K562 (cell line): ENCODE results near the gene LRRC8A. TPM values are rescaled to one million over a fixed set of nuclear protein-coding genes. Genes with fewer than 3 reads are reported as not detected.

Experiments used
- ATAC-seq: fragments of 200-7000 bp; cut with Tn5 transposase; 3 replicates; pipeline ENCODE4 v1.9.1; 2020; ENCODE audit warnings: moderate library complexity
- BruUV-seq: library from RNA; stranded (reverse); fragments of 400-500 nt; replicated peaks from 2 replicates; lab custom pipeline; 2021; lab: Mats Ljungman, UMichigan
- CTCF ChIA-PET: fragments of 300-600 bp; formaldehyde crosslinking; extraction: SDS; loops from one replicate; lab custom pipeline; 2021; ENCODE audit warnings: low intra/inter-chr PET ratio; lab: Yijun Ruan, JAX
- POLR2A ChIA-PET: fragments of 300-600, 350-650 bp; sonication (Branson Sonifier 250); formaldehyde crosslinking; extraction: SDS; loops from one replicate; lab custom pipeline; 2021; ENCODE audit warnings: antibody characterized with exemption, inconsistent platforms; lab: Yijun Ruan, JAX
- DNase-seq, 4 experiments: peaks; one replicate each; pipeline versions ENCODE4 v3.0.0 to v3.0.0-alpha.2; 2011 to 2018; ENCODE audit warnings: low spot score in 3 of 4, mixed read lengths in 3 of 4; ENCODE audit errors: extremely low read depth in 1 of 4
- FAIRE-seq: peaks from 2 replicates; lab custom pipeline; 2011; peaks lifted over from hg19 to GRCh38; lab: Jason Lieb, UNC
- H2AFZ ChIP-seq: 2 replicates; pipeline ENCODE4 v1.6.0; 2011; ENCODE audit warnings: low read depth, low read length, control low read depth, inconsistent platforms
- H3K27ac ChIP-seq: fragments of 200-600 bp; 3 replicates; pipeline ENCODE4 v1.8.0; 2011; ENCODE audit warnings: low read depth, mild to moderate bottlenecking, control low read depth, inconsistent platforms, low read length, moderate library complexity, mixed read lengths; ENCODE audit errors: extremely low read depth
- H3K27me3 ChIP-seq, 2 experiments: fragments of 300-600 bp in 1 of 2; 2 replicates in 1 of 2; 3 replicates in 1 of 2; pipeline versions ENCODE4 v1.6.0 to v1.8.0; 2011; ENCODE audit warnings: inconsistent platforms in 2 of 2, low read length in 2 of 2, mild to moderate bottlenecking in 1 of 2, mixed read lengths in 1 of 2, moderate library complexity in 1 of 2; ENCODE audit not compliant: control insufficient read depth in 2 of 2, insufficient read depth in 2 of 2
- H3K36me3 ChIP-seq: fragments of 300-600 bp; 3 replicates; pipeline ENCODE4 v1.8.0; 2011; ENCODE audit warnings: mild to moderate bottlenecking, low read length, inconsistent platforms; ENCODE audit not compliant: control insufficient read depth, insufficient read depth
- H3K4me1 ChIP-seq, 2 experiments: fragments of 200-600 bp in 1 of 2; replicated peaks in 1 of 2; 2 replicates in 1 of 2; 3 replicates in 1 of 2; pipeline versions ENCODE4 v1.5.1 to v1.8.0; 2011; ENCODE audit warnings: inconsistent platforms in 2 of 2, low read length in 2 of 2, mild to moderate bottlenecking in 1 of 2, mixed read lengths in 1 of 2, moderate library complexity in 1 of 2; ENCODE audit not compliant: control insufficient read depth in 2 of 2, insufficient read depth in 2 of 2
- H3K4me2 ChIP-seq: 2 replicates; pipeline ENCODE4 v1.6.1; 2011; ENCODE audit warnings: low read length, control low read depth, inconsistent platforms, mixed read lengths; ENCODE audit not compliant: insufficient read depth
- H3K4me3 ChIP-seq: fragments of 200-600 bp; sonication (generic), shearing (Covaris generic); 2 replicates; pipeline ENCODE4 v1.5.1; 2016; ENCODE audit warnings: control low read depth, inconsistent platforms
- H3K79me2 ChIP-seq: fragments of 200-600 bp; 3 replicates; pipeline ENCODE4 v1.8.0; 2011; ENCODE audit warnings: low read length, inconsistent platforms; ENCODE audit not compliant: control insufficient read depth, insufficient read depth
- H3K9ac ChIP-seq, 2 experiments: 2 replicates each; pipeline versions ENCODE4 v1.6.0 to v1.6.1; 2011; ENCODE audit warnings: low read depth in 2 of 2, low read length in 2 of 2, control low read depth in 1 of 2, inconsistent platforms in 1 of 2, mild to moderate bottlenecking in 1 of 2, mixed read lengths in 1 of 2; ENCODE audit not compliant: insufficient read depth in 1 of 2
- H3K9me1 ChIP-seq: one replicate; pipeline ENCODE4 v1.6.0; 2011; ENCODE audit warnings: inconsistent platforms, mild to moderate bottlenecking, low read length, moderate library complexity; ENCODE audit not compliant: control insufficient read depth, insufficient read depth
- H3K9me3 ChIP-seq: replicated peaks from 2 replicates; pipeline ENCODE4 v1.5.1; 2011; ENCODE audit warnings: low read depth, low read length, inconsistent platforms; ENCODE audit not compliant: control insufficient read depth, insufficient read depth
- H4K20me1 ChIP-seq: replicated peaks from 2 replicates; pipeline ENCODE4 v1.6.1; 2011; ENCODE audit warnings: low read length, inconsistent platforms, mixed read lengths; ENCODE audit not compliant: control insufficient read depth, insufficient read depth
- CBFA2T3 ChIP-seq: fragments of 450-650 bp; IDR thresholded peaks from 2 replicates; pipeline ENCODE4 v1.6.1; 2017
- CEBPB ChIP-seq: fragments of 450-650 bp; IDR thresholded peaks from 2 replicates; pipeline ENCODE4 v1.6.1; 2016; ENCODE audit warnings: missing genetic modification characterization, missing compliant biosample characterization
- ETV6 ChIP-seq, 3 experiments: fragments of 150-350 bp in 1 of 3; sonication (generic) in 1 of 3; formaldehyde crosslinking in 1 of 3; IDR thresholded peaks; 2 replicates each; pipeline versions ENCODE4 v1.6.1 to v1.8.0; 2014 to 2022; ENCODE audit warnings: borderline replicate concordance in 2 of 3, low read depth in 2 of 3, antibody characterized with exemption in 1 of 3, low read length in 1 of 3, mild to moderate bottlenecking in 1 of 3, missing genetic modification reagents in 1 of 3
- KDM2B ChIP-seq: fragments of 250-450 bp; sonication (Bioruptor Pico); IDR thresholded peaks from 2 replicates; pipeline ENCODE4 v1.8.0; 2021; ENCODE audit warnings: mild to moderate bottlenecking, moderate library complexity
- POLR3G ChIP-seq: IDR thresholded peaks from 2 replicates; pipeline ENCODE4 v1.6.1; 2011; ENCODE audit not compliant: insufficient read length, insufficient replicate concordance; ENCODE audit errors: extremely low read depth
- ZNF551 ChIP-seq: fragments of 250-450 bp; sonication (Bioruptor Pico); IDR thresholded peaks from 2 replicates; pipeline ENCODE4 v1.5.0; 2021; ENCODE audit warnings: mild to moderate bottlenecking, moderate library complexity
- WGBS: fragments of 100-300 bp; shearing (Covaris generic); methylation state at CpG from one replicate; pipeline ENCODE4 v1.1.6; 2016; ENCODE audit warnings: low coverage, mixed read lengths; ENCODE audit not compliant: insufficient coverage; ENCODE audit errors: missing lambda C conversion rate; 5-methylcytosine and 5-hydroxymethylcytosine counted together
- in situ Hi-C: fragments of 300-500 bp; cut with MboI; formaldehyde crosslinking; loops from 4 replicates; pipeline ENCODE4 v1.15.0; 2018; ENCODE audit warnings: inconsistent platforms, mixed read lengths
- intact Hi-C: fragments of 100-400 bp; cut with micrococcal nuclease; formaldehyde crosslinking; loops from 2 replicates; pipeline ENCODE4 v1.14.2; 2022
- polyA plus RNA-seq, 8 experiments: library from polyadenylated mRNA; depleted of rRNA in 4 of 8; stranded (reverse) in 5 of 8; unstranded in 3 of 8; fragments of >200 nt; fragmentation: Nextera tagmentation in 2 of 8; fragmentation: Illumina TruSeq in 1 of 8; extraction: Ambion mirVana in 2 of 8; extraction: Trizol in 1 of 8; gene quantifications; 2 replicates each; pipeline versions ENCODE4 v1.2.1 to v1.2.3, GENCODE V29; 2011 to 2014; ENCODE audit warnings: inconsistent platforms in 1 of 8, missing spikeins in 1 of 8
- total RNA-seq, 7 experiments: library from RNA; depleted of rRNA in 6 of 7; stranded (reverse); fragments of >200 nt in 6 of 7; fragmentation: Illumina TruSeq in 2 of 7; extraction: Trizol in 2 of 7; gene quantifications; 2 replicates each; pipeline versions ENCODE4 v1.2.1 to v1.2.3, GENCODE V29; 2011 to 2021; ENCODE audit warnings: low replicate concordance in 1 of 7
- TF ChIP-seq, protein P1 (sequence below): fragments of 250-450 bp; sonication (Bioruptor Pico); IDR thresholded peaks from 2 replicates; pipeline ENCODE4 v1.4.0; 2020
- TF ChIP-seq, protein P2 (sequence below): sonication (generic); formaldehyde crosslinking; IDR thresholded peaks from 2 replicates; pipeline ENCODE4 v1.8.0; 2023; ENCODE audit warnings: missing genetic modification reagents, mild to moderate bottlenecking, borderline replicate concordance
- TF ChIP-seq, protein P3 (sequence below): fragments of 450-650 bp; IDR thresholded peaks from 2 replicates; pipeline ENCODE4 v1.6.1; 2018; ENCODE audit warnings: mild to moderate bottlenecking, low read depth; ENCODE audit not compliant: partially characterized antibody

The LRRC8A gene
- total and polyA plus RNA-seq, 9 of the 15 experiments (the other 6 are each of a cell fraction or from before 2014, with no cell fraction given) = 2.9 to 24.7 (median 8.9) TPM

DNA sequence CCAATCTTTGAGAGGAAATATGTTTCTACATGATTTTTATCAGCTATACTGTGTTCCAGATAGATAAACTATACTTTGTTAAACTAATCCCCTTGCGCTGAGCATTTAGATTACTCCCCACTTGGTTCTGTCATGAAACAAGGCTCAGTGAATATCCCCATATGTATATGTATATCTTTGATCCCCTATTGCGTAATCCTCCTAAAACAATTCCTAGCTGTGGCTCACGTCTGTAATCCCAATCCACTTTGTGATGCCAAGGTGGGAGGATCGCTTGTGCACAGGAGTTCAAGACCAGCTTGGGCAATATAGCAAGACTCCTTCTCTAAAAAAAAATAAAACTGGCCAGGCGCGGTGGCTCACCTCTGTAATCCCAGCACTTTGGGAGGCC, 41.6 kb downstream of the LRRC8A start:
- ATAC-seq (no peak), FAIRE-seq (no peak), DNase-seq (no peak)
- Histone ChIP-seq H3K9ac (no peak overlapping the region), H3K27me3 (no peaks in the 10 kb centered on the region; a peak in 1 of 5 replicates), H3K4me2 (no peak overlapping the region), H4K20me1 (no peaks in the 10 kb centered on the region), H3K9me1 (no peaks in the 10 kb centered on the region), H3K27ac (no peak overlapping the region), H3K4me3 (no peak overlapping the region), H3K79me2 (no peaks in the 10 kb centered on the region), H2AFZ (no peak overlapping the region), H3K9me3 (no peaks in the 10 kb centered on the region), H3K36me3 (no peaks in the 10 kb centered on the region), H3K4me1 (peaks cover 0 to 21% of the 10 kb centered on the region in 2 experiments; a peak in 4 of 5 replicates)
- intact Hi-C loops = no loop called here
- POLR2A ChIA-PET = interaction anchor here (1.5 to 1.9 kb wide), 2 partner anchors 13 to 94 kb away, joined by 3 to 7 read pairs; partner anchors contain the start of gene SPOUT1
- in situ Hi-C loops = no loop called here
- CTCF ChIA-PET = no interaction called here
- WGBS = 67% methylated on average over 6 of the region's 6 CpGs
- BruUV-seq = no TSS peak
- TF ChIP-seq ZNF551 (no peak), CBFA2T3 (peak; percentile 16; the same call in 1 of the 2 replicates), CEBPB (tag) (peak; percentile 97), KDM2B (CRISPR knock-in tag) (no peak), POLR3G (no peak), ETV6 (IDR thresholded peaks at IDR 0.05; ENCODE audit: borderline replicate concordance in 1 of 2, low read depth in 2 of 2, low read length in 1 of 2) (no peak), ETV6 (CRISPR knock-in tag; IDR thresholded peaks at IDR 0.05; ENCODE audit: borderline replicate concordance) (no peak)
- TF ChIP-seq, protein P1, sequence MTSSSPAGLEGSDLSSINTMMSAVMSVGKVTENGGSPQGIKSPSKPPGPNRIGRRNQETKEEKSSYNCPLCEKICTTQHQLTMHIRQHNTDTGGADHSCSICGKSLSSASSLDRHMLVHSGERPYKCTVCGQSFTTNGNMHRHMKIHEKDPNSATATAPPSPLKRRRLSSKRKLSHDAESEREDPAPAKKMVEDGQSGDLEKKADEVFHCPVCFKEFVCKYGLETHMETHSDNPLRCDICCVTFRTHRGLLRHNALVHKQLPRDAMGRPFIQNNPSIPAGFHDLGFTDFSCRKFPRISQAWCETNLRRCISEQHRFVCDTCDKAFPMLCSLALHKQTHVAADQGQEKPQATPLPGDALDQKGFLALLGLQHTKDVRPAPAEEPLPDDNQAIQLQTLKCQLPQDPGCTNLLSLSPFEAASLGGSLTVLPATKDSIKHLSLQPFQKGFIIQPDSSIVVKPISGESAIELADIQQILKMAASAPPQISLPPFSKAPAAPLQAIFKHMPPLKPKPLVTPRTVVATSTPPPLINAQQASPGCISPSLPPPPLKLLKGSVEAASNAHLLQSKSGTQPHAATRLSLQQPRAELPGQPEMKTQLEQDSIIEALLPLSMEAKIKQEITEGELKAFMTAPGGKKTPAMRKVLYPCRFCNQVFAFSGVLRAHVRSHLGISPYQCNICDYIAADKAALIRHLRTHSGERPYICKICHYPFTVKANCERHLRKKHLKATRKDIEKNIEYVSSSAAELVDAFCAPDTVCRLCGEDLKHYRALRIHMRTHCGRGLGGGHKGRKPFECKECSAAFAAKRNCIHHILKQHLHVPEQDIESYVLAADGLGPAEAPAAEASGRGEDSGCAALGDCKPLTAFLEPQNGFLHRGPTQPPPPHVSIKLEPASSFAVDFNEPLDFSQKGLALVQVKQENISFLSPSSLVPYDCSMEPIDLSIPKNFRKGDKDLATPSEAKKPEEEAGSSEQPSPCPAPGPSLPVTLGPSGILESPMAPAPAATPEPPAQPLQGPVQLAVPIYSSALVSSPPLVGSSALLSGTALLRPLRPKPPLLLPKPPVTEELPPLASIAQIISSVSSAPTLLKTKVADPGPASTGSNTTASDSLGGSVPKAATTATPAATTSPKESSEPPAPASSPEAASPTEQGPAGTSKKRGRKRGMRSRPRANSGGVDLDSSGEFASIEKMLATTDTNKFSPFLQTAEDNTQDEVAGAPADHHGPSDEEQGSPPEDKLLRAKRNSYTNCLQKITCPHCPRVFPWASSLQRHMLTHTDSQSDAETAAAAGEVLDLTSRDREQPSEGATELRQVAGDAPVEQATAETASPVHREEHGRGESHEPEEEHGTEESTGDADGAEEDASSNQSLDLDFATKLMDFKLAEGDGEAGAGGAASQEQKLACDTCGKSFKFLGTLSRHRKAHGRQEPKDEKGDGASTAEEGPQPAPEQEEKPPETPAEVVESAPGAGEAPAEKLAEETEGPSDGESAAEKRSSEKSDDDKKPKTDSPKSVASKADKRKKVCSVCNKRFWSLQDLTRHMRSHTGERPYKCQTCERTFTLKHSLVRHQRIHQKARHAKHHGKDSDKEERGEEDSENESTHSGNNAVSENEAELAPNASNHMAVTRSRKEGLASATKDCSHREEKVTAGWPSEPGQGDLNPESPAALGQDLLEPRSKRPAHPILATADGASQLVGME (CRISPR knock-in tag) = no peak
- TF ChIP-seq, protein P2, sequence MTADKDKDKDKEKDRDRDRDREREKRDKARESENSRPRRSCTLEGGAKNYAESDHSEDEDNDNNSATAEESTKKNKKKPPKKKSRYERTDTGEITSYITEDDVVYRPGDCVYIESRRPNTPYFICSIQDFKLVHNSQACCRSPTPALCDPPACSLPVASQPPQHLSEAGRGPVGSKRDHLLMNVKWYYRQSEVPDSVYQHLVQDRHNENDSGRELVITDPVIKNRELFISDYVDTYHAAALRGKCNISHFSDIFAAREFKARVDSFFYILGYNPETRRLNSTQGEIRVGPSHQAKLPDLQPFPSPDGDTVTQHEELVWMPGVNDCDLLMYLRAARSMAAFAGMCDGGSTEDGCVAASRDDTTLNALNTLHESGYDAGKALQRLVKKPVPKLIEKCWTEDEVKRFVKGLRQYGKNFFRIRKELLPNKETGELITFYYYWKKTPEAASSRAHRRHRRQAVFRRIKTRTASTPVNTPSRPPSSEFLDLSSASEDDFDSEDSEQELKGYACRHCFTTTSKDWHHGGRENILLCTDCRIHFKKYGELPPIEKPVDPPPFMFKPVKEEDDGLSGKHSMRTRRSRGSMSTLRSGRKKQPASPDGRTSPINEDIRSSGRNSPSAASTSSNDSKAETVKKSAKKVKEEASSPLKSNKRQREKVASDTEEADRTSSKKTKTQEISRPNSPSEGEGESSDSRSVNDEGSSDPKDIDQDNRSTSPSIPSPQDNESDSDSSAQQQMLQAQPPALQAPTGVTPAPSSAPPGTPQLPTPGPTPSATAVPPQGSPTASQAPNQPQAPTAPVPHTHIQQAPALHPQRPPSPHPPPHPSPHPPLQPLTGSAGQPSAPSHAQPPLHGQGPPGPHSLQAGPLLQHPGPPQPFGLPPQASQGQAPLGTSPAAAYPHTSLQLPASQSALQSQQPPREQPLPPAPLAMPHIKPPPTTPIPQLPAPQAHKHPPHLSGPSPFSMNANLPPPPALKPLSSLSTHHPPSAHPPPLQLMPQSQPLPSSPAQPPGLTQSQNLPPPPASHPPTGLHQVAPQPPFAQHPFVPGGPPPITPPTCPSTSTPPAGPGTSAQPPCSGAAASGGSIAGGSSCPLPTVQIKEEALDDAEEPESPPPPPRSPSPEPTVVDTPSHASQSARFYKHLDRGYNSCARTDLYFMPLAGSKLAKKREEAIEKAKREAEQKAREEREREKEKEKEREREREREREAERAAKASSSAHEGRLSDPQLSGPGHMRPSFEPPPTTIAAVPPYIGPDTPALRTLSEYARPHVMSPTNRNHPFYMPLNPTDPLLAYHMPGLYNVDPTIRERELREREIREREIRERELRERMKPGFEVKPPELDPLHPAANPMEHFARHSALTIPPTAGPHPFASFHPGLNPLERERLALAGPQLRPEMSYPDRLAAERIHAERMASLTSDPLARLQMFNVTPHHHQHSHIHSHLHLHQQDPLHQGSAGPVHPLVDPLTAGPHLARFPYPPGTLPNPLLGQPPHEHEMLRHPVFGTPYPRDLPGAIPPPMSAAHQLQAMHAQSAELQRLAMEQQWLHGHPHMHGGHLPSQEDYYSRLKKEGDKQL (CRISPR knock-in tag) = no peak
- TF ChIP-seq, protein P3, sequence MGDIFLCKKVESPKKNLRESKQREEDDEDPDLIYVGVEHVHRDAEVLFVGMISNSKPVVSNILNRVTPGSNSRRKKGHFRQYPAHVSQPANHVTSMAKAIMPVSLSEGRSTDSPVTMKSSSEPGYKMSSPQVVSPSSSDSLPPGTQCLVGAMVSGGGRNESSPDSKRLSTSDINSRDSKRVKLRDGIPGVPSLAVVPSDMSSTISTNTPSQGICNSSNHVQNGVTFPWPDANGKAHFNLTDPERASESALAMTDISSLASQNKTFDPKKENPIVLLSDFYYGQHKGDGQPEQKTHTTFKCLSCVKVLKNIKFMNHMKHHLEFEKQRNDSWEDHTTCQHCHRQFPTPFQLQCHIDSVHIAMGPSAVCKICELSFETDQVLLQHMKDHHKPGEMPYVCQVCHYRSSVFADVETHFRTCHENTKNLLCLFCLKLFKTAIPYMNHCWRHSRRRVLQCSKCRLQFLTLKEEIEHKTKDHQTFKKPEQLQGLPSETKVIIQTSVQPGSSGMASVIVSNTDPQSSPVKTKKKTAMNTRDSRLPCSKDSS = no peak
